Muscle of leg (tissue), 16 donors: ENCODE results near the gene TMEM236. TPM values are rescaled to one million over a fixed set of nuclear protein-coding genes. Genes with fewer than 3 reads are reported as not detected.

Experiments
- DNase-seq: peaks from one replicate; pipeline ENCODE4 v3.0.0; 2013
- H3K27ac ChIP-seq: one replicate; pipeline ENCODE4 v1.5.1; 2013; ENCODE audit warnings: mild to moderate bottlenecking, low read length, control low read depth
- H3K27me3 ChIP-seq: one replicate; pipeline ENCODE4 v1.6.1; 2013; ENCODE audit warnings: low read length; ENCODE audit not compliant: control insufficient read depth, insufficient read depth
- H3K36me3 ChIP-seq: one replicate; pipeline ENCODE4 v1.6.1; 2013; ENCODE audit warnings: low read length; ENCODE audit not compliant: control insufficient read depth, insufficient read depth
- H3K4me1 ChIP-seq: one replicate; pipeline ENCODE4 v1.6.1; 2013; ENCODE audit warnings: low read length; ENCODE audit not compliant: control insufficient read depth, insufficient read depth
- H3K4me3 ChIP-seq: one replicate; pipeline ENCODE4 v1.5.1; 2013; ENCODE audit warnings: low read length, control low read depth
- H3K9me3 ChIP-seq: replicated peaks from 2 replicates; pipeline ENCODE4 v1.6.1; 2013; ENCODE audit warnings: low read depth, low read length; ENCODE audit not compliant: control insufficient read depth
- WGBS: methylation state at CpG from one replicate; pipeline ENCODE4 v1.1.5; 2013; ENCODE audit warnings: missing lambda C conversion rate; ENCODE audit not compliant: insufficient coverage; 5-methylcytosine and 5-hydroxymethylcytosine counted together
- long read RNA-seq, 11 donors: transcript quantifications; one replicate each; lab custom pipeline, GENCODE V29; 2026
- polyA plus RNA-seq, 8 donors: library from polyadenylated mRNA; unstranded; fragments of 120-200 nt; gene quantifications; one replicate each; pipeline versions ENCODE4 v1.2.1 to v1.2.3, GENCODE V29; 2013; ENCODE audit warnings: inconsistent platforms in 1 of 8, low replicate concordance in 1 of 8; ENCODE audit not compliant: insufficient read length in 8 of 8, insufficient read depth in 1 of 8
- total RNA-seq: library from RNA; stranded (reverse); fragments of 120-200 nt; gene quantifications from one replicate; pipeline ENCODE4 v1.2.4, GENCODE V29; 2013

The TMEM236 gene, protein sequence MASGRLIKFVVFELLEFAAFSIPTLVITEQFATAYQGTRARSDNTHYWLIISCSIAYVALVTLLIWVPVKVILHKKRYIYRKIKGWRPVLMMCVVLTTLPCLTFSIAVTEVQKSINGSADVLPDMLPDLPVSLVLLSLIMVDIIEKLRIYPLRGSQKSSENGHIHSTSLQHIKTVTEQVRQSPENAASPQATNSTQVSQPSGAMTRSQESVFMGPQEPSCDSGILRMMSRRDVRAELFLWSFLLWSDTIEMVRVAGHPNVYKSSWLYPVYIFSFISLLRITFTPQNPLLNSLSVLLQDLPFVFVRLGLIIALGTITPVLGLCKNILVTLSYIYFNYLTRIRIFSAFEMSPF
- total RNA-seq, result 0.40 TPM
- polyA plus RNA-seq, result 1 to 10 TPM in 1 of 8 donors, under 1 TPM in 7; 0.35 to 1.4 (median 0.45) TPM
- long read RNA-seq, donor 1, result 0 reads
- long read RNA-seq, donor 2, result 0 reads
- long read RNA-seq, donor 3, result 0 reads
- long read RNA-seq, donor 4, result 0 reads
- long read RNA-seq, donor 5, result 0 reads
- long read RNA-seq, donor 6, result 0 reads
- long read RNA-seq, donor 7, result 0 reads
- long read RNA-seq, donor 8, result 0 reads
- long read RNA-seq, donor 9, result 0 reads
- long read RNA-seq, donor 10, result 0 reads
- long read RNA-seq, donor 11, result 0 reads

DNA sequence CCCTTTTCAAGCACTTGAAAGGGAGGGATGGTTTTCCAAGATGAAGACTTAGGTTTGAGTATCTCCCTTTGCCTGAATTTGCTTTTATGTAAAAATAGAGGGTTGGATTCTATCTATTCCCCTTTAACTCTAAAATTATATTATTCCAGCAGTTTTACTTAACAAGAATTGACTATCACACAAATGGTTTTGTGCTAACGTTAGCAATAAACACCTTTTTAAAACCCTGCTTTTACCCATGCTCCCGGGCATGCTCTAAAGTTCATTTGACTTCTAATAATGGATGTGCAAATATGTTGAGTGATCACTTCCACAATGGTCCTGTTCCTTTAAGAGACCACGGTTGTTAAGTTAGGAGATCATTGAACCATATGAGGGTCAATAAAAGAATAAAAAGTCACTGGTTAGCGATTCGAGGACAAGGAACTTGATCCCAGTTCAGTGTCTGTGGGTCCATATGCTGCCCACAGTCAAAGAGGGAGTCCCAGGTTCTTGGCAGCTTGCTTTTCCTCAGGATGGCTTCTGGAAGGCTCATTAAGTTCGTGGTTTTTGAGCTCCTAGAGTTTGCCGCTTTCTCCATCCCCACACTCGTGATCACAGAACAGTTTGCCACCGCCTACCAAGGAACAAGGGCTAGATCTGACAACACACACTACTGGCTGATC, at the start of gene TMEM236:
TSS of gene TMEM236 (plus strand) at position 421 of the 665 bp plus-strand sequence. CDS start at position 516, 95 bp downstream.
- H3K27me3 ChIP-seq, result no peaks in the 10 kb centered on the region
- H3K36me3 ChIP-seq, result no peaks in the 10 kb centered on the region
- H3K4me1 ChIP-seq, result no peaks in the 10 kb centered on the region
- no peak within 1 kb of the TSS for H3K4me3 ChIP-seq
- H3K9me3 ChIP-seq, result no peaks in the 10 kb centered on the region
- DNase-seq, result no peak
- 32% methylated on average over 7 of the region's 9 CpGs for WGBS
- no peak within 1 kb of the TSS for H3K27ac ChIP-seq

DNA sequence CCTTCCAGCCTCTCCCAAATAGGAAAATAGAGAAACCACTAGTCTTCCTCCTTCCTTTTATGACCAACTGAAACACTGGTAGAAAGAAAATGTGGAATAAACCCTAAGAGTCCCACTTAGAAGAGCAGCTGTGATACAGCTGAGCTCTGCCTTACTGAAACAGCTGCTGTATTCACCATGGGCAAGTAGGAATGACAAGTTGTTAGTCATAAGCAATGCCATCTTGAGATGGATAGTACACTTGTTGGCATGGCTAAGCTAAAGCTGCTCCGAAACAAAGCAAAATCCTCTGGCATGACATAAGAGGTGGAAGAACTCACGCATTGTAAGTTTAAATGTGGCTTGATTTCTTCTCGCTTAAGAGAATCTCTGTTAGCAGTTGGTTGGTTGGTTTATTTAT, 48.3 kb upstream of the TMEM236 start:
- Histone ChIP-seq H3K4me1 (no peaks in the 10 kb centered on the region), H3K36me3 (peaks cover 26% of the 10 kb centered on the region), H3K27ac (no peak overlapping the region), H3K27me3 (no peaks in the 10 kb centered on the region), H3K4me3 (no peak overlapping the region), H3K9me3 (no peaks in the 10 kb centered on the region)
- whole genome bisulfite sequencing, result 100% methylated on average over 1 of the region's 3 CpGs
- DNase-seq, result no peak

DNA sequence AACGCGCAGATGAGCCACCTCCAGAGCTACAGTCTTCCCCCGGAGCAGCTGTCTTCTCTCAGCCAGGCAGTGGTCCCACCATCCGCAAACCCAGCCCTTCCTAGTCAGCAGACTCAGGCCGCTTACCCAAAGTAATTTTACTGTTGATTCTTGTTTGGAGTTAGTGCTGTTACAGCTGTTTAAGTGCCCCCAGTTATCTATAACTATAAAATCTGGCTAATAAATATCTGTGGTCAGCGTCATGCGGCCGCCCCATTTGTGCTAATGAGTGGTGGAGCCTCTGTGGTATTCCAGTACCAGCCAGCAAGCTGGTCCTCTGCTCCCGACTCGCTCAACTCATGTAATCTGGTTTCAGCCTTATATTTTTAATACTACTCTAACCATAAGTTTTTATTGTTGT, 43.2 kb upstream of the TMEM236 start:
- no peaks in the 10 kb centered on the region for H3K9me3 ChIP-seq
- WGBS, result 90% methylated on average over 2 of the region's 10 CpGs
- H3K4me1 ChIP-seq, result no peaks in the 10 kb centered on the region
- peaks cover 44% of the 10 kb centered on the region for H3K36me3 ChIP-seq
- no peak overlapping the region for H3K27ac ChIP-seq
- no peak for DNase-seq
- no peak overlapping the region for H3K4me3 ChIP-seq
- no peaks in the 10 kb centered on the region for H3K27me3 ChIP-seq

DNA sequence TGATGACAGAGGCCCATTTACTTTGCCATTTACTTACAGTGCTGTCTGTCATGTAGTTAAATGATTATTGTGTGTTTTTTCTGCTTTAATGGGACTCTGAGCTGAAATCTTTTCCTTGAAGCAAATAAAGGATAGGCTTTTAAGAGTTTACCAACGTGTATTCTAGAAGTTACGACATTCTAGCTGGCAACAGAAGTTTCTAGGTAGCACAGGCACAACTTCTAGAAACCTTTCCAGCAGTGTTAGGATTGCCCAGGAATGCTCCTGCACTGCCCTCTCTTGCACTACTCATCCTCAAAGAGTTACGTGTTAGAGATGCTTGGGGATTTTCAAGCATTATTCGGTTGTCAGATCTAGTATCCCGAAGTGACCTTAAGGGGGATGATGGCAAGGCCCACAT, 42.5 kb upstream of the TMEM236 start:
- Histone ChIP-seq H3K9me3 (no peaks in the 10 kb centered on the region), H3K27me3 (no peaks in the 10 kb centered on the region), H3K36me3 (peaks cover 43% of the 10 kb centered on the region), H3K27ac (no peak overlapping the region), H3K4me3 (no peak overlapping the region), H3K4me1 (no peaks in the 10 kb centered on the region)
- no peak for DNase-seq
- WGBS, result 74% methylated on average over 4 of the region's 5 CpGs

DNA sequence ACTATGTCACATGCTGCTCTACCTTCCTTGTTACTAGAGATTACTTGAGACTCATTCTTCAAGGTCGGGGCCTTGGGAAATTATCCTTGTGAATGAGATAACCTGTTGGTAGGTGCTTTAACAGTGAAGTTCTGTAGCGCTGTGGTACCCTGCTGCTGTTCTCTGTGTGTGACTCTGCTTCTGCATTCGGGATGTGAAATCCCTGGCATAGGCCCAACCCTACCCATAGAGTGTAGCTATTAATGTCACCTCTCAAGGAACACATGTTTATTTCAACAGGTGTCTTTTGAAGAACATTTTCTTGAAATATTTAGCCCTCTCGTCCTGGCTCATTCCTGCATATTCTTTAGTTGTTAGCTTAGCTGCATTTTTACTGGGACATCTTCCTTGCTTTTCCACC, 41.8 kb upstream of the TMEM236 start:
- H3K27me3 ChIP-seq, result no peaks in the 10 kb centered on the region
- DNase-seq, result no peak
- H3K9me3 ChIP-seq, result no peaks in the 10 kb centered on the region
- H3K27ac ChIP-seq, result no peak overlapping the region
- peaks cover 45% of the 10 kb centered on the region for H3K36me3 ChIP-seq
- no peaks in the 10 kb centered on the region for H3K4me1 ChIP-seq
- H3K4me3 ChIP-seq, result no peak overlapping the region
- 100% methylated on average over 1 of the region's 4 CpGs for WGBS

DNA sequence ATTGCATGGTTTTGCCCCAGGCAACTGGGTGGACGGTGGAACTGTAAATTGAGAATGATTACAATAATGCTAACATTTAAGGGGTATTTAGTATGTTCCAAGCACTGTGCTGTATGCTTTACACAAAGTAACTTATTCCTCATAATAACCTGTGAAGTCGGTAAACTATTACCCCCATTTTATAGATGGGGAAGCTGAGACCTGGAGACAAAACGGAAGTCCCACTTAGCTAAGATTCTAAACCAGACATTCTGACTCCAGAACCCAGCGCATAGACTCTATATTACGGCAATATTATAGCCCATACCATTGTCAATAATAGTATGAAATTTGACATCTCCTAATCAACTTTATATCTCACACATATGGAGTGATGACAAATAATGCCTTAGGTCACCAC, 39.9 kb upstream of the TMEM236 start:
- no peak overlapping the region for H3K27ac ChIP-seq
- WGBS, result no CpG with 5 or more reads among the region's 5 CpGs

DNA sequence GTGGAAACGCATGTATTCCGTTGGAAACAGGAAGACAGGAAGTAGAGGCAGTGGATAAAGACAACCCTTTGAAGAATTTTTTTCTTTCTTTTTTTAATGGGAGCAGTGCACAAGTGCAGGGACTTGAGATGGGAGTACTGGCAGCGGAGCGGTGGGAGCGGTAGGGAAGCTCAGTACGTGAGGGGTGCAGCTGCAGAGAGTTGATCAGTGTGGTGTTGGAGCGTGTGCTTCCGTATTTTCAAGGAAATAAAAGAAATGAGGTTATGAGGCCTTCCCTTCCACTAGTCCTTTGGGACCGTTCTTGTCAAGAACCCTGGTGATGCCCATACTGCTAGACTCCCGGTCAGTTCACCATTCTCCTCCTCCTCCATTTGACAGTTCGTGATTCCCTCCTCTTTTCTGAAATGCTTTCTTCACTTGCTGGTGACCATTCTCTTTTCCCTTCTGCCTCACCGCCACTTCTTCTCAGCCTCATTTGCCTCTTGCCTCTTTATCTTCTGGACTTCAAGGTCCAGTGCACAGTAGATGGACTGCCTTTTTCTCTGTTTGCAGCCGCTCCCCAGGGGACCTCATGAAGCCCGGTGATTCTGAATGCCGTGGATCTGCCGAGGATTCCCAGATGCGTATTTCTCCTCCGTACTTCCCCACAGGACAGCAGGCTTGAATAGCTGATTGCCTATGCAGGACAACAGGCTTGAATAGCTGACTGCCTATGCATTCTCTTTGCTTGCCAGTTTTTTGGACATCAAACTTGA, 39.1 kb upstream of the TMEM236 start:
- Histone ChIP-seq H3K27me3 (no peaks in the 10 kb centered on the region), H3K4me3 (no peak overlapping the region), H3K4me1 (no peaks in the 10 kb centered on the region), H3K9me3 (no peaks in the 10 kb centered on the region), H3K36me3 (peaks cover 37% of the 10 kb centered on the region), H3K27ac (no peak overlapping the region)
- DNase-seq, result no peak
- 66% methylated on average over 14 of the region's 18 CpGs for WGBS

More for the DNA sequence above, 39.9 kb upstream of the TMEM236 start:
- DNase-seq, result no peak
- Histone ChIP-seq H3K36me3 (peaks cover 38% of the 10 kb centered on the region), H3K27me3 (no peaks in the 10 kb centered on the region), H3K9me3 (no peaks in the 10 kb centered on the region), H3K4me1 (no peaks in the 10 kb centered on the region), H3K4me3 (no peak overlapping the region)

DNA sequence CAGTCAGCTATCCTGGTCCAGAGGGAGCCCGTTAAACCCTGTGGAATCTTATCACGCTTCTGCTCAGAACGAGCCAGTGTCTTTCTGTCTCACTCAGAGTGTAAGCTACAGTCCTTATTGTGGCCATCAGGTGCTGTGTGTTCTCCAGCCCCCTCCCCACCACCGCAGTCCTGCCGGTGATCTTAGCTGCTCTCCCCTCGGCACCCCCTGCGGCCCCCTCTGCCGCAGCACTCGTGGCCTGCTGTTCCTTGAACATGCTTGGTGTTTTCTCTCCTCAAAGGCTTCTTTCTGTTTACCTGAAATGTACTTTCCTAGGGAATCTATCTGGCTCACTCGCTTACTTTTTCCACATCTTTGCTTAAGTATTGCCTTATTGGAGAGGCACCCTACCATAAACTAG, 38.2 kb upstream of the TMEM236 start:
- Histone ChIP-seq H3K9me3 (no peaks in the 10 kb centered on the region), H3K4me1 (no peaks in the 10 kb centered on the region), H3K27me3 (no peaks in the 10 kb centered on the region), H3K36me3 (peaks cover 34% of the 10 kb centered on the region), H3K27ac (no peak overlapping the region), H3K4me3 (no peak overlapping the region)
- DNase-seq, result no peak
- WGBS, result 83% methylated on average over 10 of the region's 10 CpGs

DNA sequence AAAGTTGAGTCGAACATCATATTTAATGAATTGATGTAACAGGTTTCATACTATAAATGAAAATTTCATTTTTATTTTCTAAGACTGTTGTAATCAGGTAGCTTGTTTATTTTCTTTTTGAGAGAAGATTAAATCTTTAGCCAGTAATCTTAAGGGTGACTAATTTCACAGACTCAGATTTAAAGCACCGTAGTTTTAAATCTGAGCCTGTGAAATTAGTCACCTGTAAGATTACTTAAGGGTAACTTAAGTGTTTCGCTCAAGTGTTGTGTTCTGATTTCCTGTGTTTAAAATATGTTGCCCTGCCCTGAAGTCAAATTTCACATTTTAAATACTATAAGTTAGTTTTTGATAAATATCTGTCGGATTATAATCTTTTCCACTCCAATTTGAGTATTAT, 35.8 kb upstream of the TMEM236 start:
- Histone ChIP-seq H3K36me3 (peaks cover 24% of the 10 kb centered on the region), H3K9me3 (no peaks in the 10 kb centered on the region), H3K27ac (no peak overlapping the region), H3K4me3 (no peak overlapping the region), H3K4me1 (no peaks in the 10 kb centered on the region), H3K27me3 (no peaks in the 10 kb centered on the region)
- no peak for DNase-seq
- no CpG with 5 or more reads among the region's 4 CpGs for WGBS
